ENCODE results near the gene GAP43. TPM values are rescaled to one million over a fixed set of nuclear protein-coding genes. Genes with fewer than 3 reads are reported as not detected.

The GAP43 gene
- total and polyA plus RNA-seq, 2 of the 4 experiments (the other 2 are of a cell fraction), result 0.36 to 0.51 TPM

GRCh38 chr3:115659253-115660220 is 36.2 kb downstream of the GAP43 start:
- peak overlapping the region; percentile 77 for H2BK5ac ChIP-seq (ENCODE audit: low read depth, low read length, poor library complexity, severe bottlenecking)
- H2AK5ac ChIP-seq (ENCODE audit: low read depth, low read length), result peak overlapping the region; percentile 76
- no peaks in the 10 kb centered on the region for H3K27me3 ChIP-seq (ENCODE audit: control insufficient read depth, insufficient read depth, low read length)
- peak overlapping the region; percentile 47; the same call in 2 of the 3 replicates for H2BK15ac ChIP-seq (ENCODE audit: low read depth, low read length)
- peak overlapping the region; percentile 93 to 96 for H4K8ac ChIP-seq (ENCODE audit: low read depth in 2 of 2, low read length in 2 of 2)
- H3K23ac ChIP-seq (ENCODE audit: low read depth, low read length), result peak overlapping the region; percentile 84
- peak overlapping the region; percentile 87 for H3K18ac ChIP-seq (ENCODE audit: low read depth, low read length)
- H2AK9ac ChIP-seq (replicated peaks; ENCODE audit: low read depth, low read length, poor library complexity), result no peak overlapping the region
- CTCF ChIA-PET, result no interaction called here
- POLR2A ChIA-PET (ENCODE audit: unreplicated experiment), result interaction anchor here (0.6 kb wide), 1 partner anchor 9 kb away, joined by 3 read pairs; no protein-coding TSS in a partner anchor
- ATAC-seq (ENCODE audit: low read depth) (peak; percentile 50), DNase-seq (peak; percentile 64)
- peaks cover 9% of the 10 kb centered on the region for H3K4me1 ChIP-seq (ENCODE audit: control insufficient read depth, insufficient read depth, low read length)
- peak overlapping the region; percentile 98 for H4K91ac ChIP-seq (ENCODE audit: insufficient read depth, low read depth, low read length)
- H3K9me1 ChIP-seq (ENCODE audit: insufficient read depth, low read length), result no peaks in the 10 kb centered on the region
- H2BK120ac ChIP-seq (ENCODE audit: low read depth, low read length), result peak overlapping the region; percentile 80
- H3K27ac ChIP-seq (ENCODE audit: insufficient read depth, low read length), result peak overlapping the region; percentile 96; the same call in 1 of the 2 replicates
- H3K79me1 ChIP-seq (ENCODE audit: low read depth in 1 of 2, low read length in 2 of 2), result no peaks in the 10 kb centered on the region
- intact Hi-C loops (cut with micrococcal nuclease) (no loop called here), dilution Hi-C loops (cut with HindIII; ENCODE audit: low sequenced_read_pairs, unreplicated experiment) (no loop called here), in situ Hi-C loops (cut with MboI; ENCODE audit: low sequenced_read_pairs) (no loop called here)
- H3K4ac ChIP-seq (ENCODE audit: low read depth, low read length), result peak overlapping the region; percentile 91
- peak overlapping the region; percentile 72 for H2BK20ac ChIP-seq (ENCODE audit: low read depth, low read length)
- H3K36me3 ChIP-seq (ENCODE audit: control insufficient read depth, insufficient read depth, low read length), result no peaks in the 10 kb centered on the region
- peak overlapping the region; percentile 89; the same call in 1 of the 2 replicates for H4K5ac ChIP-seq (ENCODE audit: low read depth, low read length)
- peak overlapping the region; percentile 85 for H3K4me2 ChIP-seq (ENCODE audit: low read depth, low read length)
- peak; percentile 87 for TF ChIP-seq NFE2L2 (IDR thresholded peaks at IDR 0.05; ENCODE audit: low read depth, low read length)
- TF ChIP-seq MXI1 (IDR thresholded peaks at IDR 0.05; ENCODE audit: borderline replicate concordance, low read depth, low read length), result no peak
- TF ChIP-seq RFX5 (IDR thresholded peaks at IDR 0.05; ENCODE audit: low read depth, low read length), result no peak
- TF ChIP-seq ELK1 (IDR thresholded peaks at IDR 0.05; ENCODE audit: borderline replicate concordance, low read depth, low read length), result no peak
- peak; percentile 77 for TF ChIP-seq MAFK (IDR thresholded peaks at IDR 0.05; ENCODE audit: low read depth, low read length)
- TF ChIP-seq POLR2A (IDR thresholded peaks at IDR 0.05; ENCODE audit: low read depth, low read length), result no peak
- TF ChIP-seq CEBPB (IDR thresholded peaks at IDR 0.05; ENCODE audit: low read depth, low read length), result peak; percentile 42; the same call in 1 of the 2 replicates
- peak overlapping the region; percentile 98 for H3K9ac ChIP-seq (ENCODE audit: low read depth, low read length)
- no peak overlapping the region for H3K4me3 ChIP-seq (ENCODE audit: insufficient read depth, low read depth, low read length)
- H2AFZ ChIP-seq (replicated peaks; ENCODE audit: low read length, poor library complexity), result peak overlapping the region; percentile 89
- H3K56ac ChIP-seq (ENCODE audit: extremely low read depth, insufficient read depth, low read length), result peak overlapping the region; percentile 87
- WGBS, 2 experiments (ENCODE audit: extremely low coverage in 2 of 2, insufficient read length in 1 of 2), result 40% methylated on average over 1 of the region's 12 CpGs; no CpG with 5 or more reads in 1 of the 2 experiments
- BruUV-seq (replicated peaks), result no TSS peak
- H4K20me1 ChIP-seq (ENCODE audit: insufficient read depth, low read length), result no peaks in the 10 kb centered on the region
- no peaks in the 10 kb centered on the region for H3K9me3 ChIP-seq (ENCODE audit: control insufficient read depth, insufficient read depth, low read length)
- H3K14ac ChIP-seq (replicated peaks; ENCODE audit: low read depth, low read length), result peak overlapping the region; percentile 75
